Measurements from ENCODE around the gene NOSIP. TPM values are rescaled to one million over a fixed set of nuclear protein-coding genes. Genes with fewer than 3 reads are reported as not detected.

Gene NOSIP
- total RNA-seq, 1 donor from 2014 or later, result 82.1 TPM

- no peak overlapping the region for H3K4me3 Mint-ChIP-seq (ENCODE audit: low read depth)
- no peaks in the 10 kb centered on the region for H3K27me3 Mint-ChIP-seq
- peak; percentile 54 for DNase-seq (ENCODE audit: low spot score, unreplicated experiment)
- TF ChIP-seq CTCF (IDR thresholded peaks at IDR 0.05; ENCODE audit: unreplicated experiment), result no peak
- peaks cover 11% of the 10 kb centered on the region for H3K4me1 Mint-ChIP-seq (ENCODE audit: low read depth)
- peak overlapping the region; percentile 76 for H3K27ac Mint-ChIP-seq
- no peaks in the 10 kb centered on the region for H3K36me3 Mint-ChIP-seq (ENCODE audit: insufficient read depth)
- H3K9me3 Mint-ChIP-seq (ENCODE audit: low read depth), result no peaks in the 10 kb centered on the region
These were observed 4.7 kb upstream of the NOSIP start for GRCh38 chr19:49585023-49585422.

GRCh38 chr19:49583239-49583638 lies 2.9 kb upstream of the NOSIP start:
- Mint-ChIP-seq H3K4me3 (ENCODE audit: low read depth) (no peak overlapping the region), H3K4me1 (ENCODE audit: low read depth) (peaks cover 22% of the 10 kb centered on the region), H3K9me3 (ENCODE audit: low read depth) (no peaks in the 10 kb centered on the region), H3K36me3 (ENCODE audit: insufficient read depth) (no peaks in the 10 kb centered on the region), H3K27me3 (no peaks in the 10 kb centered on the region), H3K27ac (no peak overlapping the region)
- DNase-seq (ENCODE audit: low spot score, unreplicated experiment), result no peak
- TF ChIP-seq CTCF (IDR thresholded peaks at IDR 0.05; ENCODE audit: unreplicated experiment), result no peak

GRCh38 chr19:49581007-49581508 lies 702 bp upstream of the NOSIP start, which contains the start of gene PRRG2:
TSS of gene PRRG2 (plus strand) at chr19:49581316. CDS start at chr19:49583220, 1,904 bp downstream.
- peaks cover 22% of the 10 kb centered on the region for H3K4me1 Mint-ChIP-seq (ENCODE audit: low read depth)
- no peaks in the 10 kb centered on the region for H3K36me3 Mint-ChIP-seq (ENCODE audit: insufficient read depth)
- H3K4me3 Mint-ChIP-seq (ENCODE audit: low read depth), result peak within 1 kb of the TSS; percentile 97
- H3K27me3 Mint-ChIP-seq, result no peaks in the 10 kb centered on the region
- TF ChIP-seq CTCF (IDR thresholded peaks at IDR 0.05; ENCODE audit: unreplicated experiment), result no peak
- H3K9me3 Mint-ChIP-seq (ENCODE audit: low read depth), result no peaks in the 10 kb centered on the region
- H3K27ac Mint-ChIP-seq, result peak within 1 kb of the TSS; percentile 94
- no peak for DNase-seq (ENCODE audit: low spot score, unreplicated experiment)

- Mint-ChIP-seq H3K27ac (peak overlapping the region; percentile 94), H3K27me3 (no peaks in the 10 kb centered on the region), H3K9me3 (ENCODE audit: low read depth) (no peaks in the 10 kb centered on the region), H3K36me3 (ENCODE audit: insufficient read depth) (no peaks in the 10 kb centered on the region), H3K4me1 (ENCODE audit: low read depth) (peaks cover 18% of the 10 kb centered on the region), H3K4me3 (ENCODE audit: low read depth) (peak overlapping the region; percentile 97)
- DNase-seq (ENCODE audit: low spot score, unreplicated experiment), result no peak
- no peak for TF ChIP-seq CTCF (IDR thresholded peaks at IDR 0.05; ENCODE audit: unreplicated experiment)
These were observed 451 bp downstream of the NOSIP start for GRCh38 chr19:49579947-49580263.

GRCh38 chr19:49579193-49579592 lies 1.2 kb downstream of the NOSIP start:
- peaks cover 18% of the 10 kb centered on the region for H3K4me1 Mint-ChIP-seq (ENCODE audit: low read depth)
- no peaks in the 10 kb centered on the region for H3K9me3 Mint-ChIP-seq (ENCODE audit: low read depth)
- no peak overlapping the region for H3K27ac Mint-ChIP-seq
- no peaks in the 10 kb centered on the region for H3K27me3 Mint-ChIP-seq
- peak overlapping the region; percentile 97 for H3K4me3 Mint-ChIP-seq (ENCODE audit: low read depth)
- DNase-seq (ENCODE audit: low spot score, unreplicated experiment), result no peak
- TF ChIP-seq CTCF (IDR thresholded peaks at IDR 0.05; ENCODE audit: unreplicated experiment), result no peak
- no peaks in the 10 kb centered on the region for H3K36me3 Mint-ChIP-seq (ENCODE audit: insufficient read depth)

Measured in progenitor cell of endocrine pancreas (in vitro differentiated cells).